Common myeloid progenitor, CD34-positive (primary cell): ENCODE measurements around the gene RBM38.
A peak's percentile ranks its signal among the peaks of the same experiment; 100 is the strongest.

ENCODE experiments used
- CTCF ChIA-PET: fragments of 350-600 bp; sonication (Branson Sonifier 250); formaldehyde crosslinking; loops from one replicate; lab custom pipeline; 2021; ENCODE audit warnings: antibody characterized with exemption; lab: Charles Lee
- POLR2A ChIA-PET: fragments of 350-600 bp; sonication (Branson Sonifier 250); formaldehyde crosslinking; loops from one replicate; lab custom pipeline; 2021; ENCODE audit warnings: antibody characterized with exemption; lab: Charles Lee
- DNase-seq, 3 donors: peaks; one replicate each; pipeline versions ENCODE4 v3.0.0 to v3.0.0-alpha.2; 2013
- H3K27ac ChIP-seq, 2 experiments: 1 replicate in 1 of 2; 2 replicates in 1 of 2; pipeline ENCODE4 v1.7.0; 2013; ENCODE audit warnings: inconsistent platforms in 2 of 2, low read length in 2 of 2, mild to moderate bottlenecking in 2 of 2, low read depth in 1 of 2, moderate library complexity in 1 of 2; ENCODE audit not compliant: severe bottlenecking in 2 of 2, insufficient read depth in 1 of 2, poor library complexity in 1 of 2
- H3K27me3 ChIP-seq, 5 experiments: replicated peaks in 2 of 5; 1 replicate in 3 of 5; 2 replicates in 2 of 5; pipeline versions ENCODE4 v1.6.1 to v1.7.0; 2013; ENCODE audit warnings: low read length in 4 of 5, mild to moderate bottlenecking in 2 of 5, moderate library complexity in 2 of 5, inconsistent platforms in 1 of 5; ENCODE audit not compliant: insufficient read depth in 5 of 5, control insufficient read depth in 4 of 5
- H3K36me3 ChIP-seq, 4 experiments: 1 replicate in 2 of 4; 2 replicates in 2 of 4; pipeline versions ENCODE4 v1.6.1 to v1.7.0; 2013; ENCODE audit warnings: low read length in 3 of 4, control low read depth in 1 of 4, mild to moderate bottlenecking in 1 of 4; ENCODE audit not compliant: control insufficient read depth in 4 of 4, insufficient read depth in 4 of 4
- H3K4me1 ChIP-seq, 4 experiments: 1 replicate in 3 of 4; 2 replicates in 1 of 4; pipeline versions ENCODE4 v1.6.1 to v1.7.1; 2013; ENCODE audit warnings: low read length in 3 of 4, mild to moderate bottlenecking in 3 of 4, control low read depth in 1 of 4, inconsistent platforms in 1 of 4, moderate library complexity in 1 of 4; ENCODE audit not compliant: control insufficient read depth in 4 of 4, insufficient read depth in 4 of 4; ENCODE audit errors: control extremely low read depth in 1 of 4
- H3K4me3 ChIP-seq, 7 experiments: 1 replicate in 4 of 7; 2 replicates in 3 of 7; pipeline versions ENCODE4 v1.5.1 to v1.7.0; 2013; ENCODE audit warnings: mild to moderate bottlenecking in 7 of 7, low read length in 6 of 7, moderate library complexity in 6 of 7, inconsistent platforms in 2 of 7, low read depth in 2 of 7, control low read depth in 1 of 7; ENCODE audit not compliant: insufficient read depth in 4 of 7, control insufficient read depth in 1 of 7; ENCODE audit errors: extremely low read depth in 1 of 7
- H3K9me3 ChIP-seq, 5 experiments: 1 replicate in 4 of 5; 2 replicates in 1 of 5; pipeline versions ENCODE4 v1.6.1 to v1.7.1; 2013; ENCODE audit warnings: low read length in 4 of 5, mild to moderate bottlenecking in 2 of 5, inconsistent platforms in 1 of 5, low read depth in 1 of 5, moderate library complexity in 1 of 5; ENCODE audit not compliant: control insufficient read depth in 4 of 5, insufficient read depth in 2 of 5; ENCODE audit errors: control extremely low read depth in 1 of 5
- WGBS: methylation state at CpG from one replicate; pipeline ENCODE4 v1.1.5; 2013; ENCODE audit not compliant: insufficient coverage; 5-methylcytosine and 5-hydroxymethylcytosine counted together

Gene RBM38

DNA sequence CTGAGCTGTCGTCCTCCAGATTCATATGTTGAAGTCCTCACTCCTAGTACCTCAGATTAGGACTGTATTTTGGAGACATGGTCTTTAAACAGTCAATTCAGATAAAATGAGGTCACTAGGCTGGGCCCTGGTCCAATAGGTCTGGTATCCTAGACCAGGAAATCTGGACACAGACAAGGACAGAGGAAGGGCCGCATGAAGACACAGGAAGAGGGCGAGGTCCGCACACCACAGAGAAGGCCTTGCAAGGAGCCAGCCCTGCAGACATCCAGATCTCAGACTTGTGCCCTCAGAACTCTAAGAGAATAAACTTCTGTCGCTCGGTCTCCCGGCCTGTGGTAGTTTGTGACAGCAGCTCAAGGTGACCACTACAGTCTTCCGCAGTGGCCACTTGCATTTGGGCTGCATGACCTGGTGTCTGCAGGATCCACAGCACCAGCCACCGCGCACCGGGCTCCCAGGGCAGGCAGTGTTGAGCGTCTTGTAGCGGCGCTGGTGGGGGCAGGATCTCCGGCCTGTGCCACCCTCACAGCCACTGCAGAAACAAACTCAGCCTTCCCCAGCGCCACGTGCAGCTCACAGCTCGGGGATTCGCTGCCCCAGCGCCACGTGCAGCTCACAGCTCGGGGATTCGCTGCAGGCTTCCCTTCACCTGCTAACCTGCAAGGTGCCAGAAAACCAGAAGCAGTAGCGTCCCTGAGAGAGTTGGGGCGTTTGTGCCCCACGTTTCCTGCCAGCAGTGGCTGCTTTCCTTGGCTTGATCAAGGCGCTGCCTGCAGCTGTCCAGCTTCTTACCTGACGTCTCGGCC lies 6.0 kb upstream of the RBM38 start:
- no peaks in the 10 kb centered on the region for H3K27me3 ChIP-seq
- no peak overlapping the region for H3K27ac ChIP-seq
- H3K4me3 ChIP-seq, result no peak overlapping the region
- ChIA-PET POLR2A (no interaction called here), CTCF (interaction anchor here (0.8 to 1.7 kb wide), 8 partner anchors 10 to 117 kb away, joined by 3 to 6 read pairs (median 3); no protein-coding TSS in a partner anchor)
- peaks cover 0 to 7% (median 5%) of the 10 kb centered on the region in 4 experiments for H3K36me3 ChIP-seq
- H3K9me3 ChIP-seq, result no peaks in the 10 kb centered on the region
- no peak for DNase-seq
- H3K4me1 ChIP-seq, result peaks cover 0 to 13% (median 12%) of the 10 kb centered on the region in 4 experiments
- WGBS, result 94% methylated on average over 28 of the region's 29 CpGs

DNA sequence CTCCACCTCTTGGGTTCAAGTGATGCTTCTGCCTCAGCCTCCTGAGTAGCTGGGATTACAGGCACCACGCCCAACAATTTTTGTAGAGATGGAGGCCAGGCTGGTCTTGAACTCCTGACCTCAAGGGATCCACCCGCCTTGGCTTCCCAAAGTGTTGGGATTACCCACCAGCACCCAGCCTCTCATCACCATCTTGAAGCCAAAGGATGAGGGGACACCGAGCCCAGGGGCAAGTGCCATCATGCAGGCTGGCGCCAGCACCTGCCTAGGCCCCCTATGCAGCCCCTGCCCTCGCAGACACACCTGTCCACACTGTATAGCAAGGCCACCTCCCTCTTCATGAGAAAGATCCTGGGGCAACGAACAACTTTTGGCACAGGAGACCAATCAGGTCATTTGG lies 5.3 kb upstream of the RBM38 start:
- DNase-seq, result no peak
- Histone ChIP-seq H3K36me3 (peaks cover 0 to 4% (median 0%) of the 10 kb centered on the region in 4 experiments), H3K27me3 (no peaks in the 10 kb centered on the region), H3K27ac (no peak overlapping the region), H3K9me3 (no peaks in the 10 kb centered on the region), H3K4me1 (peaks cover 2 to 21% (median 20%) of the 10 kb centered on the region in 4 experiments), H3K4me3 (no peak overlapping the region)
- 88% methylated on average over 6 of the region's 6 CpGs for WGBS
- CTCF ChIA-PET, result interaction anchor here (1.0 to 2.3 kb wide), 6 partner anchors 12 to 110 kb away, joined by 3 to 5 read pairs (median 3); no protein-coding TSS in a partner anchor
- POLR2A ChIA-PET, result no interaction called here

DNA sequence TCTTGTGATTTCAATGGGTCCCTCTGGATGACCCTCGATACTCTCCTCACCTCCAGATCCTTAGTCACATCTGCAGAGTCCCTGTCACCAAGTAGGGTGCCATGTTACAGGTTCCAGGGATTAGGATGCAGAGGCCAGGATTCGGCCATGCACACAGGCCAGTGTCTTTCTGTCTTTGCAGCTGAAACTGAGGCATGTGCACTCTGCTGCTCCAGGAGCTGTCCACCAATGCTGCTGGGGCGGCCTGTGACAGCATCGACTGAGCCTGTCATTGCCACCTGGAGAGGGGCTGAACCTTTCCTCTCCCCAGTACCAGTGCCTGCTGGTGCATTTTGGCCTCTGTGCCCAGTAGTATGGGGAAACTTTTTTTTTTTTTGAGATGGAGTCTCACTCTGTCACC lies 4.4 kb upstream of the RBM38 start:
- no peak overlapping the region for H3K4me3 ChIP-seq
- H3K36me3 ChIP-seq, result no peaks in the 10 kb centered on the region
- no peaks in the 10 kb centered on the region for H3K9me3 ChIP-seq
- ChIA-PET POLR2A (no interaction called here), CTCF (interaction anchor here (1.4 to 2.3 kb wide), 3 partner anchors 13 to 109 kb away, joined by 3 to 6 read pairs (median 5); no protein-coding TSS in a partner anchor)
- peaks cover 2 to 24% (median 24%) of the 10 kb centered on the region in 4 experiments for H3K4me1 ChIP-seq
- WGBS, result 97% methylated on average over 3 of the region's 4 CpGs
- DNase-seq, result no peak
- no peaks in the 10 kb centered on the region for H3K27me3 ChIP-seq
- H3K27ac ChIP-seq, result no peak overlapping the region

DNA sequence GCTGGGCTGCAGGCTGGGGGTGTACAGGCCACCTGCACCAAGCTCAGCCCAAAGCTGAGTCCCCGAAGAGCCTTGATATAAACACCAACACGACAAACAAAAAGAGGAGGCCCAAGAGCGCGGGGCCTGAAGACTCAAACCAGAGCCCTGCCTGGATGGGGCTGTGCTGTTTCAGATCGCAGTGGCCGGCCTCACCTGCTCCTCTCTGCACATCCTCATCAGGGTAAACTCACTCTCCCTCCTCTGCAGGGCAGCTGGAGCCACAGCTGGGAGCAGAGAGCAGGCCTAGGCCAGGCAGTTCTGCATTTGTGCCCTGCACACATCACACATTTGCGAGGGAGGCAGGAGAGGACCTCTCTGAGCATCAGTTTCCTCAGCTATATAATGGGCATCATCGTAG lies 3.7 kb upstream of the RBM38 start:
- Histone ChIP-seq H3K27ac (no peak overlapping the region), H3K27me3 (no peaks in the 10 kb centered on the region), H3K9me3 (no peaks in the 10 kb centered on the region), H3K36me3 (no peaks in the 10 kb centered on the region), H3K4me1 (peaks cover 2 to 31% (median 30%) of the 10 kb centered on the region in 4 experiments), H3K4me3 (no peak overlapping the region)
- ChIA-PET CTCF (interaction anchor here (1.0 to 2.3 kb wide), 4 partner anchors 12 to 108 kb away, joined by 3 to 6 read pairs (median 4); no protein-coding TSS in a partner anchor), POLR2A (no interaction called here)
- 96% methylated on average over 8 of the region's 8 CpGs for WGBS
- no peak for DNase-seq

DNA sequence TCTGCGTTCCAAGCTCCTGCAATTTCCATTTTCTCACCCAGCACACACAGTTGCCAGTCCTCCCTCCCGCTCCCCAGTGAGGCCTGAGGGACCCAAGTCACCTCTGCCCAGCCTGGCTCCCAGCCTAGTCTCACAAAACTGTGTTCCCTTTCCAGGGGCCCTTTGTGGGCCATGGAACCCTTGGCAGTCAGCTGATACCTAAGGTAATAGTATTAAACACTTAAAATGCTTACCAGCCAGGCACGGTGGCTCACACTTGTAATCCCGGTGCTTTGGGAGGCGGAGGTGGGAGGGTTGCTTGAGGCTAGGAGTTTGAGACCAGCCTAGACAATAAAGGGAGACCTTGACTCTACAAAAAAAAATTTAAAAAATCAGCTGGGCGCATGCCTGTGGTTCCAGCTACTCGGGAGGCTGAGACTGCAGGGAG lies 3.2 kb upstream of the RBM38 start:
- DNase-seq, result no peak
- ChIA-PET CTCF (interaction anchor here (1.0 to 2.8 kb wide), 7 partner anchors 11 to 111 kb away, joined by 3 to 9 read pairs (median 4); no protein-coding TSS in a partner anchor), POLR2A (no interaction called here)
- H3K27me3 ChIP-seq, result no peaks in the 10 kb centered on the region
- H3K9me3 ChIP-seq, result no peaks in the 10 kb centered on the region
- no peak overlapping the region for H3K27ac ChIP-seq
- 88% methylated on average over 4 of the region's 7 CpGs for WGBS
- no peaks in the 10 kb centered on the region for H3K36me3 ChIP-seq
- no peak overlapping the region for H3K4me3 ChIP-seq
- H3K4me1 ChIP-seq, result peaks cover 2 to 36% (median 35%) of the 10 kb centered on the region in 4 experiments

DNA sequence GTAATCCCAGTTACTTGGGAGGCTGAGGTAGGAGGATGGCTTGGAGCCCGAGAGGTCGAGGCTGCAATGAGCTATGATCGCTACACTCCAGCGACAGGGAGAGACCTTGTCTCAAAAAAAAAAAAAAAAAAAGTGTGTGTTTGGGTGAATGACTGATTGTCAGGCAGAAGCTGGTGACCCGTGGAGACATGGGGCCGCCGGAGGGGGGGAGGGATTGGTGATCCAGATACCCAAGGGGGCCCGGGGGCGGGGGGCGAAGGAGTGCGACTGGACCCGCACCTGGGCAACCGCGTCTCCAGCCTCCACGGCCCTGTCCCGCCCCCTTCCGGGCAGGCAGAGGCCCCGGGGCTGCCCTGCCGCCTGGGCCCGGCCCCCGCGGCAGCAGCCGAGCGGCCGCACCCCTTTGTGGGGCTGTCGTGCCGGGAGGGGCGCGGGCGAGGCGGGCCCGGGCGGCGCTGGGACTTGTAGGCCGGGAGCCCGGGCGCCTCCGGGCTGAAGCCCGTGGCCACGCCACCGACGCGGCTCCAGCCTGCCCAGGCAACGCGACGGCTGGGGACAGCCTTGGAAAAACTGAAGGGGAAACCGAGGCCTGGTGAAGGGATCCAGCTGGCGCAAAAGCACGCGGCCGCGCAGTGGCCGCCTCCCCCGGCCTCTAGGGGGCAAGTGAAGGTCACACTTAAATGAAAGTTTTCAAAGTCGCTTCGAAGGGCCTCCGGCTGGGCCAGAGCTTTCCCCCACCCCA lies 2.1 kb upstream of the RBM38 start:
- DNase-seq, result peak; percentile 34 to 70 (median 52)

More for the DNA sequence above, 2.1 kb upstream of the RBM38 start:
- Histone ChIP-seq H3K36me3 (peaks cover 0 to 8% (median 5%) of the 10 kb centered on the region in 4 experiments), H3K9me3 (no peaks in the 10 kb centered on the region), H3K4me3 (peak overlapping the region in 6 of 7 experiments; percentile 2 to 62 (median 44)), H3K27me3 (no peaks in the 10 kb centered on the region), H3K27ac (peak overlapping the region in 1 of 2 experiments; percentile 70), H3K4me1 (peaks cover 10 to 45% (median 45%) of the 10 kb centered on the region in 4 experiments)
- WGBS, result 3% methylated on average over 24 of the region's 57 CpGs
- ChIA-PET CTCF (interaction anchor here (0.6 to 2.8 kb wide), 15 partner anchors 9 to 110 kb away, joined by 3 to 10 read pairs (median 4); no protein-coding TSS in a partner anchor), POLR2A (interaction anchor here (1.1 to 2.1 kb wide), 2 partner anchors 9 to 17 kb away, joined by 3 to 16 read pairs; no protein-coding TSS in a partner anchor)
